SKM-1 treated with dmso at 0.1 percent for 144 hours (cell line): ENCODE data around the gene BMS1.
"Not testable (repeated sequence)": the region's sequence is repeated elsewhere in the genome, so short reads cannot be mapped to it uniquely, and the experiment has no call there.

ENCODE experiments used
- DNase-seq: peaks from one replicate; lab custom pipeline; 2025; ENCODE audit not compliant: unreplicated experiment; lab: John Stamatoyannopoulos, UW

The BMS1 gene

GRCh38 chr10:42783181-42783549 lies 570 bp downstream of the BMS1 start:
- DNase-seq = no peak

- DNase-seq = no peak
Measured at GRCh38 chr10:42785759-42786158, 3.2 kb downstream of the BMS1 start.

GRCh38 chr10:42790835-42791234 lies 8.2 kb downstream of the BMS1 start:
- DNase-seq = no peak

GRCh38 chr10:42795701-42796100 lies 13.1 kb downstream of the BMS1 start:
- no peak for DNase-seq

GRCh38 chr10:42801135-42801534 lies 18.5 kb downstream of the BMS1 start:
- DNase-seq = no peak

- DNase-seq = no peak
Measured at GRCh38 chr10:42802876-42803275, 20.3 kb downstream of the BMS1 start.

- no peak for DNase-seq
Measured at GRCh38 chr10:42809676-42810075, 27.1 kb downstream of the BMS1 start.

- no peak for DNase-seq
Measured at GRCh38 chr10:42812028-42812427, 29.4 kb downstream of the BMS1 start.

GRCh38 chr10:42813989-42814687 lies 31.5 kb downstream of the BMS1 start:
- DNase-seq = not testable (repeated sequence)

GRCh38 chr10:42816334-42816733 lies 33.7 kb downstream of the BMS1 start:
- DNase-seq = not testable (repeated sequence)

- DNase-seq = no peak
Measured at GRCh38 chr10:42816912-42817311, 34.3 kb downstream of the BMS1 start.

GRCh38 chr10:42817417-42817816 lies 34.8 kb downstream of the BMS1 start:
- DNase-seq = not testable (repeated sequence)

- not testable (repeated sequence) for DNase-seq
Measured at GRCh38 chr10:42826759-42827158, 44.2 kb downstream of the BMS1 start.

GRCh38 chr10:42827201-42827600 lies 44.6 kb downstream of the BMS1 start:
- no peak for DNase-seq

- not testable (repeated sequence) for DNase-seq
Measured at GRCh38 chr10:42828391-42828790, 45.8 kb downstream of the BMS1 start.

GRCh38 chr10:42830237-42830636 lies 47.6 kb downstream of the BMS1 start:
- no peak for DNase-seq

- no peak for DNase-seq
Measured at GRCh38 chr10:42836096-42836495, 53.5 kb downstream of the BMS1 start.

- DNase-seq = no peak
Measured at GRCh38 chr10:42836771-42837468, 54.3 kb downstream of the BMS1 start.

- DNase-seq = not testable (repeated sequence)
Measured at GRCh38 chr10:42844810-42845209, 62.2 kb downstream of the BMS1 start.

- not testable (repeated sequence) for DNase-seq
Measured at GRCh38 chr10:42847261-42847660, 64.7 kb downstream of the BMS1 start.

GRCh38 chr10:42850931-42851330 lies 68.3 kb downstream of the BMS1 start:
- no peak for DNase-seq

GRCh38 chr10:42859256-42859655 lies 76.7 kb downstream of the BMS1 start:
- DNase-seq = no peak

GRCh38 chr10:42860016-42860415 lies 77.4 kb downstream of the BMS1 start:
- not testable (repeated sequence) for DNase-seq
